Measurements from ENCODE around the gene ZSWIM9.

Gene ZSWIM9

GRCh38 chr19:48169939-48170803, at the start of gene ZSWIM9, which contains the start of gene LIG1:
Gene ZSWIM9, plus strand, starts transcription at chr19:48170680. Its CDS starts 1,123 bp downstream, at chr19:48171803.
Gene LIG1, minus strand, starts transcription at chr19:48170344. Its CDS starts 4,778 bp downstream, at chr19:48165566.
- peak; percentile 93 for DNase-seq (ENCODE audit: low read depth)

GRCh38 chr19:48121066-48121465, 49.4 kb upstream of the ZSWIM9 start:
- no peak for DNase-seq (ENCODE audit: low read depth)

GRCh38 chr19:48121909-48122371, 48.5 kb upstream of the ZSWIM9 start:
- no peak for DNase-seq (ENCODE audit: low read depth)

- DNase-seq (ENCODE audit: low read depth) = no peak
These were observed 48.1 kb upstream of the ZSWIM9 start for GRCh38 chr19:48122421-48122820.

GRCh38 chr19:48123907-48124651, 46.4 kb upstream of the ZSWIM9 start:
- DNase-seq (ENCODE audit: low read depth) = no peak

GRCh38 chr19:48127561-48127960, 42.9 kb upstream of the ZSWIM9 start:
- DNase-seq (ENCODE audit: low read depth) = no peak

GRCh38 chr19:48133094-48133493, 37.4 kb upstream of the ZSWIM9 start:
- no peak for DNase-seq (ENCODE audit: low read depth)

GRCh38 chr19:48135411-48135810, 35.1 kb upstream of the ZSWIM9 start:
- DNase-seq (ENCODE audit: low read depth) = no peak

GRCh38 chr19:48136547-48136946, 33.9 kb upstream of the ZSWIM9 start:
- DNase-seq (ENCODE audit: low read depth) = no peak

GRCh38 chr19:48137411-48137810, 33.1 kb upstream of the ZSWIM9 start:
- no peak for DNase-seq (ENCODE audit: low read depth)

GRCh38 chr19:48139053-48139452, 31.4 kb upstream of the ZSWIM9 start:
- no peak for DNase-seq (ENCODE audit: low read depth)

- DNase-seq (ENCODE audit: low read depth) = no peak
These were observed 22.8 kb upstream of the ZSWIM9 start for GRCh38 chr19:48147597-48148175.

GRCh38 chr19:48148576-48148975, 21.9 kb upstream of the ZSWIM9 start:
- DNase-seq (ENCODE audit: low read depth) = no peak

GRCh38 chr19:48149430-48149829, 21.1 kb upstream of the ZSWIM9 start:
- DNase-seq (ENCODE audit: low read depth) = no peak

GRCh38 chr19:48152551-48152950, 17.9 kb upstream of the ZSWIM9 start:
- peak; percentile 43 for DNase-seq (ENCODE audit: low read depth)

GRCh38 chr19:48154003-48154402, 16.5 kb upstream of the ZSWIM9 start:
- no peak for DNase-seq (ENCODE audit: low read depth)

GRCh38 chr19:48158210-48158790, 12.2 kb upstream of the ZSWIM9 start:
- no peak for DNase-seq (ENCODE audit: low read depth)

- DNase-seq (ENCODE audit: low read depth) = no peak
These were observed 1.8 kb upstream of the ZSWIM9 start for GRCh38 chr19:48168689-48169088.

- peak; percentile 23 for DNase-seq (ENCODE audit: low read depth)
These were observed 922 bp upstream of the ZSWIM9 start for GRCh38 chr19:48169578-48169938.

GRCh38 chr19:48170817-48171347, 402 bp downstream of the ZSWIM9 start:
- DNase-seq (ENCODE audit: low read depth) = no peak

GRCh38 chr19:48171710-48172109, 1.2 kb downstream of the ZSWIM9 start:
- no peak for DNase-seq (ENCODE audit: low read depth)

- DNase-seq (ENCODE audit: low read depth) = no peak
These were observed 4.1 kb downstream of the ZSWIM9 start for GRCh38 chr19:48174445-48175030.

Measured in fibroblast of the conjunctiva (primary cell).